H1 (cell line): ENCODE measurements around the gene WDR91. TPM values are rescaled to one million over a fixed set of nuclear protein-coding genes. Genes with fewer than 3 reads are reported as not detected.

Experiments
- CTCF ChIA-PET: fragments of 300-600 bp; sonication (Branson Sonifier 250); formaldehyde crosslinking; loops from one replicate; lab custom pipeline; 2021; ENCODE audit not compliant: partially characterized antibody; lab: Charles Lee
- POLR2A ChIA-PET: fragments of 300-600 bp; sonication (Branson Sonifier 250); formaldehyde crosslinking; loops from one replicate; lab custom pipeline; 2021; ENCODE audit warnings: inconsistent platforms; ENCODE audit not compliant: partially characterized antibody; lab: Charles Lee
- DNase-seq, 2 experiments: peaks; one replicate each; pipeline versions ENCODE4 v3.0.0 to v3.0.0-alpha.2; 2010 to 2022; ENCODE audit warnings: low spot score in 2 of 2, low read depth in 1 of 2, mixed read lengths in 1 of 2
- FAIRE-seq: peaks from 2 replicates; lab custom pipeline; 2011; peaks lifted over from hg19 to GRCh38; lab: Jason Lieb, UNC
- H2AFZ ChIP-seq: 2 replicates; pipeline ENCODE4 v1.8.1; 2012; ENCODE audit warnings: low read length, inconsistent platforms
- H2AK5ac ChIP-seq: 2 replicates; pipeline ENCODE4 v1.6.1; 2013; ENCODE audit warnings: low read depth, low read length
- H2BK120ac ChIP-seq: replicated peaks from 2 replicates; pipeline ENCODE3; 2013; ENCODE audit warnings: low read depth, low read length, inconsistent platforms
- H2BK12ac ChIP-seq: 2 replicates; pipeline ENCODE4 v1.6.1; 2013; ENCODE audit warnings: low read depth, low read length
- H2BK15ac ChIP-seq: 2 replicates; pipeline ENCODE4 v1.6.1; 2013; ENCODE audit warnings: low read length
- H2BK20ac ChIP-seq: 2 replicates; pipeline ENCODE4 v1.6.1; 2013; ENCODE audit warnings: low read length
- H2BK5ac ChIP-seq: 2 replicates; pipeline ENCODE4 v1.6.1; 2013; ENCODE audit warnings: low read depth, low read length
- H3K14ac ChIP-seq: 2 replicates; pipeline ENCODE4 v1.6.1; 2013; ENCODE audit warnings: inconsistent platforms; ENCODE audit not compliant: insufficient read length
- H3K18ac ChIP-seq: 2 replicates; pipeline ENCODE4 v1.6.1; 2013; ENCODE audit warnings: low read length; ENCODE audit errors: extremely low read depth
- H3K23ac ChIP-seq: 2 replicates; pipeline ENCODE4 v1.6.1; 2013; ENCODE audit warnings: inconsistent platforms; ENCODE audit not compliant: insufficient read length
- H3K23me2 ChIP-seq: 2 replicates; pipeline ENCODE4 v1.6.1; 2013; ENCODE audit warnings: low read depth, low read length
- H3K27ac ChIP-seq: 2 replicates; pipeline ENCODE4 v1.6.1; 2011; ENCODE audit warnings: low read depth, low read length, inconsistent platforms
- H3K27me3 ChIP-seq, 4 experiments: replicated peaks in 1 of 4; 1 replicate in 1 of 4; 2 replicates in 3 of 4; pipeline versions ENCODE4 v1.6.1 to v1.8.1; 2011 to 2013; ENCODE audit warnings: low read length in 3 of 4, mild to moderate bottlenecking in 3 of 4, inconsistent platforms in 2 of 4, mixed read lengths in 2 of 4, moderate library complexity in 1 of 4; ENCODE audit not compliant: control insufficient read depth in 3 of 4, insufficient read depth in 3 of 4; ENCODE audit errors: extremely low read depth in 1 of 4
- H3K36me3 ChIP-seq, 4 experiments: 2 replicates each; pipeline versions ENCODE4 v1.6.1 to v1.8.1; 2011 to 2013; ENCODE audit warnings: mild to moderate bottlenecking in 4 of 4, low read length in 3 of 4, moderate library complexity in 2 of 4, control low read depth in 1 of 4, inconsistent platforms in 1 of 4; ENCODE audit not compliant: insufficient read depth in 4 of 4, control insufficient read depth in 2 of 4
- H3K4ac ChIP-seq: replicated peaks from 2 replicates; pipeline ENCODE3; 2013; ENCODE audit warnings: low read length, low read depth, mixed read lengths, inconsistent platforms; ENCODE audit not compliant: insufficient read length
- H3K4me1 ChIP-seq, 4 experiments: replicated peaks in 1 of 4; 1 replicate in 1 of 4; 2 replicates in 3 of 4; pipeline versions ENCODE4 v1.6.1 to v1.8.1; 2011 to 2013; ENCODE audit warnings: low read length in 3 of 4, inconsistent platforms in 2 of 4, mixed read lengths in 1 of 4; ENCODE audit not compliant: insufficient read depth in 4 of 4, control insufficient read depth in 3 of 4
- H3K4me2 ChIP-seq, 2 experiments: 2 replicates each; pipeline versions ENCODE4 v1.6.1 to v1.8.1; 2011 to 2013; ENCODE audit warnings: low read depth in 2 of 2, low read length in 2 of 2, control low read depth in 1 of 2, inconsistent platforms in 1 of 2, mild to moderate bottlenecking in 1 of 2; ENCODE audit not compliant: insufficient read depth in 1 of 2
- H3K4me3 ChIP-seq, 4 experiments: fragments of 200-600, 300-600 bp in 1 of 4; sonication (generic), shearing (Covaris generic), sonication (Bioruptor Twin) in 1 of 4; 2 replicates each; pipeline versions ENCODE4 v1.5.1 to v1.8.1; 2011 to 2016; ENCODE audit warnings: low read length in 4 of 4, low read depth in 3 of 4, control low read depth in 2 of 4, inconsistent platforms in 2 of 4, mild to moderate bottlenecking in 2 of 4, mixed read lengths in 1 of 4, moderate library complexity in 1 of 4; ENCODE audit not compliant: insufficient read depth in 2 of 4; ENCODE audit errors: extremely low read depth in 1 of 4
- H3K56ac ChIP-seq: replicated peaks from 2 replicates; pipeline ENCODE3; 2013; ENCODE audit warnings: low read depth, mild to moderate bottlenecking, mixed read lengths, low read length, inconsistent platforms; ENCODE audit not compliant: insufficient read length
- H3K79me1 ChIP-seq: 2 replicates; pipeline ENCODE4 v1.6.1; 2013; ENCODE audit warnings: low read depth, low read length, control low read depth
- H3K79me2 ChIP-seq, 2 experiments: 2 replicates each; pipeline versions ENCODE4 v1.6.1 to v1.8.1; 2012 to 2013; ENCODE audit warnings: low read length in 2 of 2, mild to moderate bottlenecking in 2 of 2, inconsistent platforms in 1 of 2; ENCODE audit not compliant: insufficient read depth in 2 of 2, control insufficient read depth in 1 of 2
- H3K9ac ChIP-seq, 4 experiments: replicated peaks in 1 of 4; 1 replicate in 1 of 4; 2 replicates in 3 of 4; pipeline versions ENCODE4 v1.6.1 to v1.8.1; 2011 to 2013; ENCODE audit warnings: low read depth in 3 of 4, low read length in 3 of 4, control low read depth in 2 of 4, mild to moderate bottlenecking in 2 of 4, moderate library complexity in 2 of 4, inconsistent platforms in 1 of 4; ENCODE audit errors: extremely low read depth in 1 of 4
- H3K9me3 ChIP-seq, 2 experiments: 2 replicates each; pipeline versions ENCODE4 v1.6.1 to v1.8.1; 2012 to 2013; ENCODE audit warnings: mild to moderate bottlenecking in 2 of 2, moderate library complexity in 2 of 2, control low read depth in 1 of 2, inconsistent platforms in 1 of 2, low read depth in 1 of 2, low read length in 1 of 2, mixed read lengths in 1 of 2; ENCODE audit not compliant: insufficient read depth in 2 of 2
- H4K20me1 ChIP-seq, 2 experiments: replicated peaks in 1 of 2; 2 replicates each; pipeline versions ENCODE3 to v1.8.1; 2011 to 2013; ENCODE audit warnings: inconsistent platforms in 2 of 2, low read length in 2 of 2, mild to moderate bottlenecking in 1 of 2; ENCODE audit not compliant: insufficient read depth in 2 of 2, control insufficient read depth in 1 of 2
- H4K5ac ChIP-seq: 2 replicates; pipeline ENCODE4 v1.6.1; 2013; ENCODE audit warnings: low read length, low read depth, mixed read lengths, inconsistent platforms; ENCODE audit not compliant: insufficient read length
- H4K8ac ChIP-seq: 2 replicates; pipeline ENCODE4 v1.8.0; 2013; ENCODE audit warnings: mild to moderate bottlenecking, moderate library complexity, low read length, inconsistent platforms; ENCODE audit not compliant: insufficient read depth; ENCODE audit errors: extremely low read depth
- H4K91ac ChIP-seq: replicated peaks from 2 replicates; pipeline ENCODE3; 2013; ENCODE audit warnings: low read length, mixed read lengths, inconsistent platforms; ENCODE audit not compliant: insufficient read length
- ASH2L ChIP-seq: fragments of 200-600, 300-600 bp; sonication (generic); IDR thresholded peaks from one replicate; pipeline ENCODE4 v1.7.1; 2017; ENCODE audit warnings: low read length
- ATF3 ChIP-seq: IDR thresholded peaks from 2 replicates; pipeline ENCODE4 v1.6.1; 2011; ENCODE audit warnings: low read depth, mild to moderate bottlenecking, low read length; ENCODE audit not compliant: insufficient read depth
- BCL11A ChIP-seq, 2 experiments: IDR thresholded peaks; one replicate each; pipeline ENCODE4 v1.6.1; 2011; ENCODE audit warnings: low read depth in 2 of 2, low read length in 2 of 2, mild to moderate bottlenecking in 2 of 2
- CHD1 ChIP-seq: IDR thresholded peaks from 2 replicates; pipeline ENCODE4 v1.6.1; 2012; ENCODE audit warnings: low read depth, low read length, improper control_type of control experiment
- EP300 ChIP-seq, 2 experiments: IDR thresholded peaks; 1 replicate in 1 of 2; 2 replicates in 1 of 2; pipeline ENCODE4 v1.6.1; 2011 to 2012; ENCODE audit warnings: low read depth in 2 of 2, low read length in 2 of 2, mild to moderate bottlenecking in 2 of 2, borderline replicate concordance in 1 of 2, inconsistent platforms in 1 of 2, moderate library complexity in 1 of 2
- NRF1 ChIP-seq: IDR thresholded peaks from 2 replicates; pipeline ENCODE4 v1.6.1; 2011; ENCODE audit warnings: mild to moderate bottlenecking, low read depth, low read length, improper control_type of control experiment
- SAP30 ChIP-seq: fragments of 300-600 bp; sonication (generic); IDR thresholded peaks from 2 replicates; pipeline ENCODE4 v1.7.1; 2012; ENCODE audit warnings: low read length, moderate library complexity, mild to moderate bottlenecking, inconsistent platforms; ENCODE audit not compliant: insufficient read depth, insufficient replicate concordance
- SIN3A ChIP-seq, 2 experiments: IDR thresholded peaks in 1 of 2; conservative IDR thresholded peaks in 1 of 2; 2 replicates each; pipeline ENCODE4 v1.6.1; 2011 to 2012; ENCODE audit warnings: low read length in 2 of 2, improper control_type of control experiment in 1 of 2, low read depth in 1 of 2, mild to moderate bottlenecking in 1 of 2
- SP1 ChIP-seq: IDR thresholded peaks from 2 replicates; pipeline ENCODE4 v1.6.1; 2011; ENCODE audit warnings: low read depth, low read length
- SP2 ChIP-seq: IDR thresholded peaks from 2 replicates; pipeline ENCODE4 v1.6.1; 2012; ENCODE audit warnings: mild to moderate bottlenecking, low read length, inconsistent platforms
- SP4 ChIP-seq: IDR thresholded peaks from 2 replicates; pipeline ENCODE4 v1.6.1; 2012; ENCODE audit warnings: low read length, inconsistent platforms
- SUZ12 ChIP-seq: fragments of 200-600 bp; sonication (generic); IDR thresholded peaks from 2 replicates; pipeline ENCODE4 v1.6.1; 2012; ENCODE audit warnings: mild to moderate bottlenecking, inconsistent platforms, low read length, moderate library complexity, mixed read lengths
- WGBS, 2 experiments: shearing (Covaris generic) in 1 of 2; methylation state at CpG; one replicate each; pipeline versions ENCODE4 v1.1.6 to v1.1.7; 2013 to 2015; ENCODE audit warnings: low lambda C conversion rate in 2 of 2, mixed read lengths in 2 of 2, inconsistent platforms in 1 of 2, low coverage in 1 of 2, missing lambda C conversion rate in 1 of 2; ENCODE audit not compliant: insufficient replicate concordance in 2 of 2, insufficient coverage in 1 of 2, insufficient read length in 1 of 2; ENCODE audit errors: extremely low coverage in 1 of 2, missing lambda C conversion rate in 1 of 2; 5-methylcytosine and 5-hydroxymethylcytosine counted together
- polyA plus RNA-seq, 7 experiments: library from polyadenylated mRNA; depleted of rRNA in 3 of 7; stranded (reverse) in 5 of 7; unstranded in 2 of 7; fragments of >200 nt in 5 of 7; fragments of 200-250 nt in 2 of 7; gene quantifications; 1 replicate in 5 of 7; 2 replicates in 1 of 7; 4 replicates in 1 of 7; pipeline versions ENCODE4 v1.2.1 to v1.2.3, GENCODE V29; 2011 to 2013; ENCODE audit warnings: missing spikeins in 2 of 7, mixed read lengths in 2 of 7
- total RNA-seq: library from RNA; stranded (reverse); fragmentation: NEBNext Ultra II Directional; extraction: Animal tissue kit (Norgen Biotek cat#: 25700); gene quantifications from 2 replicates; pipeline ENCODE4 v1.2.1, GENCODE V29; 2021

WDR91 gene
- total and polyA plus RNA-seq, 2 of the 8 experiments (the other 6 are each of a cell fraction or from before 2014, with no cell fraction given) = 8.2 to 14.7 TPM

- no peak overlapping the region for H3K4me3 ChIP-seq
- no peak overlapping the region for H3K4me2 ChIP-seq
- H3K9ac ChIP-seq = no peak overlapping the region
- H3K79me2 ChIP-seq = no peaks in the 10 kb centered on the region
- H3K79me1 ChIP-seq = no peaks in the 10 kb centered on the region; the same call in 1 of the 2 replicates
- no peak overlapping the region for H3K23ac ChIP-seq
- peaks cover 0 to 6% (median 2%) of the 10 kb centered on the region in 4 experiments; a peak in 3 of 7 replicates for H3K4me1 ChIP-seq
- H3K23me2 ChIP-seq = no peaks in the 10 kb centered on the region
- no peaks in the 10 kb centered on the region for H3K27me3 ChIP-seq
- H4K5ac ChIP-seq = no peak overlapping the region
- H2AFZ ChIP-seq = no peak overlapping the region
- DNase-seq = no peak
- no peak overlapping the region for H3K4ac ChIP-seq
- CTCF ChIA-PET = interaction anchor here (1.1 to 1.4 kb wide), 3 partner anchors 9 to 40 kb away, joined by 3 read pairs; no protein-coding TSS in a partner anchor
- H3K18ac ChIP-seq = no peak overlapping the region
- H4K8ac ChIP-seq = no peak overlapping the region
- no peaks in the 10 kb centered on the region for H3K9me3 ChIP-seq
- H2AK5ac ChIP-seq = no peak overlapping the region
- H2BK120ac ChIP-seq = no peak overlapping the region
- no peak for FAIRE-seq
- H3K27ac ChIP-seq = no peak overlapping the region
- POLR2A ChIA-PET = interaction anchor here (0.8 kb wide), 1 partner anchor 36 kb away, joined by 3 read pairs; no protein-coding TSS in a partner anchor
- no peak overlapping the region for H2BK5ac ChIP-seq
- no peak overlapping the region for H3K56ac ChIP-seq
- no peak overlapping the region for H3K14ac ChIP-seq
- H2BK12ac ChIP-seq = no peak overlapping the region
- WGBS, 2 experiments = 93% methylated on average over 15 of the region's 15 CpGs; no CpG with 5 or more reads in 1 of the 2 experiments
- no peak overlapping the region for H2BK20ac ChIP-seq
- no peak overlapping the region for H4K91ac ChIP-seq
- no peak overlapping the region for H2BK15ac ChIP-seq
- 0 out of 8 replicates have a peak, but pooled peaks cover 0 to 6% (median 0%) of the 10 kb centered on the region in 4 experiments for H3K36me3 ChIP-seq
- peaks cover 0 to 3% of the 10 kb centered on the region in 2 experiments for H4K20me1 ChIP-seq
- TF ChIP-seq SAP30 = no peak
- no peak for TF ChIP-seq NRF1
- no peak for TF ChIP-seq ATF3
- TF ChIP-seq SUZ12 = no peak
- TF ChIP-seq CHD1 = no peak
- no peak for TF ChIP-seq BCL11A (IDR thresholded peaks at IDR 0.05; ENCODE audit: low read depth in 2 of 2, low read length in 2 of 2)
- no peak for TF ChIP-seq EP300 (IDR thresholded peaks at IDR 0.05; ENCODE audit: borderline replicate concordance in 1 of 2, low read depth in 2 of 2, low read length in 2 of 2)
- no peak for TF ChIP-seq SIN3A (conservative IDR thresholded peaks at IDR 0.05 in 1 of 2, IDR thresholded peaks at IDR 0.05 in 1 of 2; ENCODE audit: low read depth in 1 of 2, low read length in 2 of 2)
- no peak for TF ChIP-seq ASH2L
- no peak for TF ChIP-seq SP4
- no peak for TF ChIP-seq SP2
- no peak for TF ChIP-seq SP1
Measured at GRCh38 chr7:135197906-135198655, 13.2 kb downstream of the WDR91 start.
